SU-DHL-6 (cell line): Measurements from ENCODE around the gene OSBPL6.

ENCODE experiments used
- H2AFZ ChIP-seq: fragments of 200-600 bp; sonication (generic); 2 replicates; pipeline ENCODE4 v1.6.1; 2014; ENCODE audit warnings: low read depth, mild to moderate bottlenecking, moderate library complexity, mixed read lengths, antibody characterized with exemption, low read length; ENCODE audit not compliant: severe bottlenecking
- H3F3A ChIP-seq: fragments of 200-600 bp; shearing (Covaris generic); 2 replicates; pipeline ENCODE4 v1.6.0; 2016; ENCODE audit warnings: antibody characterized with exemption, mild to moderate bottlenecking; ENCODE audit not compliant: insufficient read depth
- H3K27ac ChIP-seq: fragments of 200-600 bp; sonication (generic); 2 replicates; pipeline ENCODE4 v1.5.1; 2016; ENCODE audit warnings: low read depth, mild to moderate bottlenecking, low read length, moderate library complexity, mixed read lengths
- H3K27me3 ChIP-seq: fragments of 200-600 bp; sonication (generic), shearing (Covaris generic); 2 replicates; pipeline ENCODE4 v1.6.0; 2014; ENCODE audit warnings: mild to moderate bottlenecking, low read length
- H3K36me3 ChIP-seq: fragments of 200-600 bp; sonication (generic); 2 replicates; pipeline ENCODE4 v1.6.1; 2014; ENCODE audit warnings: mild to moderate bottlenecking, low read length, mixed read lengths
- H3K4me2 ChIP-seq: fragments of 300-600, 200-600 bp; shearing (Covaris generic), sonication (generic); 2 replicates; pipeline ENCODE4 v1.6.0; 2014; ENCODE audit warnings: low read length, low read depth, mild to moderate bottlenecking; ENCODE audit not compliant: poor library complexity, severe bottlenecking
- H3K4me3 ChIP-seq: fragments of 200-600 bp; sonication (generic); 2 replicates; pipeline ENCODE4 v1.5.1; 2014; ENCODE audit warnings: antibody characterized with exemption, low read length, mild to moderate bottlenecking, mixed read lengths; ENCODE audit not compliant: insufficient read depth, poor library complexity, severe bottlenecking
- H3K79me2 ChIP-seq: fragments of 200-600 bp; sonication (generic); 2 replicates; pipeline ENCODE4 v1.6.1; 2014; ENCODE audit warnings: mild to moderate bottlenecking, low read length, moderate library complexity; ENCODE audit not compliant: insufficient read depth
- H3K9ac ChIP-seq: fragments of 200-600 bp; sonication (generic); 2 replicates; pipeline ENCODE4 v1.7.0; 2014; ENCODE audit warnings: mild to moderate bottlenecking, low read length
- H3K9me2 ChIP-seq: fragments of 200-600 bp; sonication (generic); replicated peaks from 2 replicates; pipeline ENCODE4 v1.6.1; 2014; ENCODE audit warnings: low read length; ENCODE audit not compliant: insufficient read depth
- H3K9me3 ChIP-seq: fragments of 200-600 bp; sonication (generic); 2 replicates; pipeline ENCODE4 v1.6.1; 2014; ENCODE audit warnings: low read length, mixed read lengths; ENCODE audit not compliant: insufficient read depth
- H4K20me1 ChIP-seq: fragments of 200-600 bp; sonication (generic); 2 replicates; pipeline ENCODE4 v1.6.1; 2014; ENCODE audit warnings: low read depth, mild to moderate bottlenecking, antibody characterized with exemption, low read length, moderate library complexity, mixed read lengths
- CTCF ChIP-seq: fragments of 200-600 bp; sonication (generic); IDR thresholded peaks from one replicate; pipeline ENCODE4 v1.5.1; 2017; ENCODE audit warnings: antibody characterized with exemption, mild to moderate bottlenecking, low read length, moderate library complexity; ENCODE audit not compliant: insufficient read depth, poor library complexity, severe bottlenecking
- EZH2phosphoT487 ChIP-seq: fragments of 200-600 bp; sonication (generic), shearing (Covaris generic); conservative IDR thresholded peaks from 2 replicates; pipeline ENCODE4 v1.6.1; 2018; ENCODE audit warnings: mild to moderate bottlenecking, antibody characterized with exemption, low read length, moderate library complexity, mixed read lengths

OSBPL6 gene

GRCh38 chr2:178427458-178427857 is 233.1 kb downstream of the OSBPL6 start:
- TF ChIP-seq EZH2phosphoT487 (no peak), CTCF (no peak)
- H3K27me3 ChIP-seq: no peaks in the 10 kb centered on the region
- no peak overlapping the region for H3K4me3 ChIP-seq
- no peak overlapping the region for H2AFZ ChIP-seq
- H3K4me2 ChIP-seq: no peak overlapping the region
- H3K9ac ChIP-seq: no peak overlapping the region
- no peaks in the 10 kb centered on the region for H3K79me2 ChIP-seq
- no peaks in the 10 kb centered on the region for H3F3A ChIP-seq
- no peaks in the 10 kb centered on the region for H3K9me2 ChIP-seq
- no peaks in the 10 kb centered on the region for H4K20me1 ChIP-seq
- H3K9me3 ChIP-seq: no peaks in the 10 kb centered on the region
- peaks cover 15% of the 10 kb centered on the region; the same call in 1 of the 2 replicates for H3K36me3 ChIP-seq
- no peak overlapping the region for H3K27ac ChIP-seq

- Histone ChIP-seq H3K9me2 (no peaks in the 10 kb centered on the region), H3K4me2 (no peak overlapping the region), H3K27ac (no peak overlapping the region), H3K9me3 (no peaks in the 10 kb centered on the region), H3K79me2 (no peaks in the 10 kb centered on the region), H3K27me3 (no peaks in the 10 kb centered on the region), H3K4me3 (no peak overlapping the region), H3F3A (no peaks in the 10 kb centered on the region; the same call in 1 of the 2 replicates), H2AFZ (no peak overlapping the region), H3K9ac (no peak overlapping the region), H4K20me1 (no peaks in the 10 kb centered on the region), H3K36me3 (peaks cover 24% of the 10 kb centered on the region; the same call in 1 of the 2 replicates)
- TF ChIP-seq CTCF (no peak), EZH2phosphoT487 (no peak)
Observed at GRCh38 chr2:178428396-178428806, 234.1 kb downstream of the OSBPL6 start.

GRCh38 chr2:178429336-178429735 is 235.0 kb downstream of the OSBPL6 start:
- Histone ChIP-seq H3K36me3 (peaks cover 29% of the 10 kb centered on the region; the same call in 1 of the 2 replicates), H3K9ac (no peak overlapping the region), H3K9me3 (no peaks in the 10 kb centered on the region), H3K27ac (no peak overlapping the region), H3K4me2 (no peak overlapping the region), H2AFZ (no peak overlapping the region), H3K4me3 (no peak overlapping the region), H3K9me2 (no peaks in the 10 kb centered on the region), H4K20me1 (no peaks in the 10 kb centered on the region), H3K27me3 (no peaks in the 10 kb centered on the region), H3K79me2 (no peaks in the 10 kb centered on the region), H3F3A (no peaks in the 10 kb centered on the region; the same call in 1 of the 2 replicates)
- no peak for TF ChIP-seq EZH2phosphoT487
- TF ChIP-seq CTCF: no peak
